Measurements from ENCODE around the gene SORCS1. TPM values are rescaled to one million over a fixed set of nuclear protein-coding genes. Genes with fewer than 3 reads are reported as not detected.

SORCS1 gene
- total RNA-seq, 1 experiment from 2014 or later = 1.7 TPM

DNA sequence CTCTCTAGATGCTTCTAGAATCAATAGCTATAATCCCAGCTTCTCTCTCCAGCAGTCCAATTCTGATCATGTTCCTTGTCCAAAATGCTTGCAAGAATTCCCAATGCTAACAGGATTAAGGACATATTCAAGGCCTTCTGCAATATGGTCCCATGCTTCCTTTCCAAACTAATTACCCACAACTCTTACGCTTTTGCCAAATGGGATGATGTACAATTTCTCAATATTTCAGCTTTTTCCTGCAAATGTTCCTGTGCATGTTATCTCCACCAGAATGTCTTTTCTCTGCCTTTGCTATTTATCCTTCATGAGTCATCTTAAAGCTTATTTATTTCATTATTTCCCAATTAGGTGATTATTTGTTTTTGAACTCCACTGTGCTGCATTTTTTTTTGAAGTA is 556.4 kb downstream of the SORCS1 start:
- H3K9ac ChIP-seq (ENCODE audit: extremely low read depth, insufficient read length, low read length) = no peak overlapping the region
- H2BK15ac ChIP-seq (ENCODE audit: low read depth, low read length) = no peak overlapping the region
- no peak overlapping the region for H2AFZ ChIP-seq (ENCODE audit: low read length)
- no peak overlapping the region for H2AK5ac ChIP-seq (ENCODE audit: insufficient read length, low read length)
- no peaks in the 10 kb centered on the region for H3K79me1 ChIP-seq (ENCODE audit: insufficient read depth, low read depth, low read length, poor library complexity, severe bottlenecking)
- no peaks in the 10 kb centered on the region for H3K9me3 ChIP-seq (ENCODE audit: control insufficient read depth, low read depth, low read length)
- H3T11ph ChIP-seq (ENCODE audit: low read length) = no peak overlapping the region
- no peaks in the 10 kb centered on the region; the same call in 1 of the 2 replicates for H3K4me1 ChIP-seq (ENCODE audit: insufficient read depth, low read length)
- no peaks in the 10 kb centered on the region for H3K79me2 ChIP-seq (ENCODE audit: insufficient read depth, low read length)
- no peaks in the 10 kb centered on the region for H3K23me2 ChIP-seq (ENCODE audit: insufficient read length, low read depth, low read length, poor library complexity, severe bottlenecking)
- no peak overlapping the region for H2BK120ac ChIP-seq (ENCODE audit: low read depth, low read length, poor library complexity, severe bottlenecking)
- WGBS (ENCODE audit: extremely low coverage, insufficient read length, low lambda C conversion rate) = no CpG with 5 or more reads among the region's 1 CpG
- no peaks in the 10 kb centered on the region; the same call in none of the 2 replicates for H3K27me3 ChIP-seq (ENCODE audit: insufficient read depth, low read length)
- no peak overlapping the region for H3K4me3 Mint-ChIP-seq
- no peak overlapping the region for H3K4me2 ChIP-seq (ENCODE audit: insufficient read depth, insufficient read length, low read length)
- no peak overlapping the region for H4K5ac ChIP-seq (ENCODE audit: insufficient read length, low read depth, low read length)
- DNase-seq = no peak
- H3K27ac ChIP-seq (ENCODE audit: insufficient read length, low read depth, low read length) = no peak overlapping the region
- TF ChIP-seq, protein P1, sequence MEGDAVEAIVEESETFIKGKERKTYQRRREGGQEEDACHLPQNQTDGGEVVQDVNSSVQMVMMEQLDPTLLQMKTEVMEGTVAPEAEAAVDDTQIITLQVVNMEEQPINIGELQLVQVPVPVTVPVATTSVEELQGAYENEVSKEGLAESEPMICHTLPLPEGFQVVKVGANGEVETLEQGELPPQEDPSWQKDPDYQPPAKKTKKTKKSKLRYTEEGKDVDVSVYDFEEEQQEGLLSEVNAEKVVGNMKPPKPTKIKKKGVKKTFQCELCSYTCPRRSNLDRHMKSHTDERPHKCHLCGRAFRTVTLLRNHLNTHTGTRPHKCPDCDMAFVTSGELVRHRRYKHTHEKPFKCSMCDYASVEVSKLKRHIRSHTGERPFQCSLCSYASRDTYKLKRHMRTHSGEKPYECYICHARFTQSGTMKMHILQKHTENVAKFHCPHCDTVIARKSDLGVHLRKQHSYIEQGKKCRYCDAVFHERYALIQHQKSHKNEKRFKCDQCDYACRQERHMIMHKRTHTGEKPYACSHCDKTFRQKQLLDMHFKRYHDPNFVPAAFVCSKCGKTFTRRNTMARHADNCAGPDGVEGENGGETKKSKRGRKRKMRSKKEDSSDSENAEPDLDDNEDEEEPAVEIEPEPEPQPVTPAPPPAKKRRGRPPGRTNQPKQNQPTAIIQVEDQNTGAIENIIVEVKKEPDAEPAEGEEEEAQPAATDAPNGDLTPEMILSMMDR (conservative IDR thresholded peaks at IDR 0.05) = no peak
- no peak overlapping the region for H4K8ac ChIP-seq (replicated peaks; ENCODE audit: insufficient read length, low read depth, low read length)
- no peak overlapping the region for H3K14ac ChIP-seq (ENCODE audit: insufficient read depth, low read length)
- no peak overlapping the region for H3K23ac ChIP-seq (ENCODE audit: insufficient read length, low read depth, low read length)
- H2BK12ac ChIP-seq (ENCODE audit: insufficient read length, low read depth, low read length) = no peak overlapping the region
- peaks cover 24% of the 10 kb centered on the region for H3K27me3 Mint-ChIP-seq (ENCODE audit: low read depth)
- H3K4ac ChIP-seq (ENCODE audit: low read depth, low read length) = no peak overlapping the region
- H3K18ac ChIP-seq (ENCODE audit: insufficient read length, low read depth, low read length) = no peak overlapping the region
- no peak overlapping the region for H3K27ac Mint-ChIP-seq
- H2BK20ac ChIP-seq (ENCODE audit: low read depth, low read length, poor library complexity, severe bottlenecking) = no peak overlapping the region
- H3K36me3 Mint-ChIP-seq (ENCODE audit: insufficient read depth in 1 of 3, low read depth in 3 of 3) = no peaks in the 10 kb centered on the region; a peak in 2 of 7 replicates
- no peaks in the 10 kb centered on the region; a peak in 1 of 4 replicates for H3K4me1 Mint-ChIP-seq
- H3K56ac ChIP-seq (ENCODE audit: insufficient read length, low read depth, low read length) = no peak overlapping the region
- H4K91ac ChIP-seq (ENCODE audit: insufficient read length, low read depth, low read length) = no peak overlapping the region
- no peak overlapping the region for H2BK5ac ChIP-seq (ENCODE audit: insufficient read length, low read length)
- no peaks in the 10 kb centered on the region for H3K9me3 Mint-ChIP-seq
- H4K20me1 ChIP-seq (ENCODE audit: control insufficient read depth, insufficient read depth, insufficient read length) = no peaks in the 10 kb centered on the region

Data from H9 (cell line).